Lower leg skin (tissue), 4 donors: ENCODE data around the gene ZBTB7C. TPM values are rescaled to one million over a fixed set of nuclear protein-coding genes. Genes with fewer than 3 reads are reported as not detected.

ENCODE experiments used
- DNase-seq, 2 donors: peaks; one replicate each; pipeline ENCODE4 v3.0.0-alpha.2; 2019; ENCODE audit warnings: low spot score in 2 of 2
- H3K4me3 ChIP-seq: fragments of 200-600 bp; sonication (generic); 2 replicates; pipeline ENCODE4 v1.5.1; 2017; ENCODE audit warnings: mild to moderate bottlenecking, low read depth; ENCODE audit not compliant: poor library complexity, severe bottlenecking
- CTCF ChIP-seq, 3 donors: fragments of 450-650 bp; IDR thresholded peaks; one replicate each; pipeline ENCODE4 v1.5.1; 2016; ENCODE audit warnings: antibody characterized with exemption in 3 of 3, mild to moderate bottlenecking in 3 of 3, moderate library complexity in 2 of 3
- POLR2A ChIP-seq, 2 donors: fragments of 450-650 bp; IDR thresholded peaks; one replicate each; pipeline ENCODE4 v1.6.1; 2016 to 2017; ENCODE audit warnings: antibody characterized with exemption in 2 of 2, mild to moderate bottlenecking in 1 of 2, moderate library complexity in 1 of 2
- WGBS, 2 donors: methylation state at CpG; one replicate each; pipeline ENCODE4 v1.1.5; 2018; 5-methylcytosine and 5-hydroxymethylcytosine counted together
- intact Hi-C: fragments of 100-400 bp; cut with DNase I; formaldehyde crosslinking; loops from one replicate; pipeline ENCODE4 v1.15.0; 2023; ENCODE audit warnings: low total_unique reads
- total RNA-seq, 4 donors: library from RNA; depleted of rRNA; stranded (reverse); fragments of >200 nt; gene quantifications; one replicate each; pipeline ENCODE4 v1.1.0, GENCODE V29; 2016

ZBTB7C gene
- total RNA-seq, 4 donors from 2014 or later, result 44.2 to 59.7 (median 50.7) TPM

- no peak overlapping the region for H3K4me3 ChIP-seq
- no peak for TF ChIP-seq CTCF (IDR thresholded peaks at IDR 0.05)
- intact Hi-C loops, result no loop called here
- 87 to 89% methylated on average over 6 of the region's 6 CpGs for WGBS, 2 donors
- peak in 1 of 2 donors; percentile 13 for DNase-seq
Measured at GRCh38 chr18:48219037-48219809, 190.0 kb downstream of the ZBTB7C start.

- TF ChIP-seq CTCF (IDR thresholded peaks at IDR 0.05) (no peak), POLR2A (IDR thresholded peaks at IDR 0.05) (no peak)
- intact Hi-C loops, result no loop called here
- no peak overlapping the region for H3K4me3 ChIP-seq
- WGBS, 2 donors, result 88 to 98% methylated on average over 7 of the region's 7 CpGs
- DNase-seq, result peak in 1 of 2 donors; percentile 76
Measured at GRCh38 chr18:48218285-48219022, 190.7 kb downstream of the ZBTB7C start.

- peak in 1 of 2 donors; percentile 62 for DNase-seq
- TF ChIP-seq CTCF (IDR thresholded peaks at IDR 0.05) (no peak), POLR2A (IDR thresholded peaks at IDR 0.05) (no peak)
- WGBS, 2 donors, result 90 to 92% methylated on average over 14 to 15 of the region's 15 CpGs
- no peak overlapping the region for H3K4me3 ChIP-seq
- intact Hi-C loops, result no loop called here
Measured at GRCh38 chr18:48217258-48218250, 191.6 kb downstream of the ZBTB7C start.

GRCh38 chr18:48216639-48217257 is 192.4 kb downstream of the ZBTB7C start:
- intact Hi-C loops, result no loop called here
- TF ChIP-seq CTCF (IDR thresholded peaks at IDR 0.05) (no peak), POLR2A (IDR thresholded peaks at IDR 0.05) (no peak)
- H3K4me3 ChIP-seq, result no peak overlapping the region
- peak in 1 of 2 donors; percentile 60 for DNase-seq
- WGBS, 2 donors, result 79 to 86% methylated on average over 9 of the region's 9 CpGs
